CD14-positive monocyte (primary cell): ENCODE results near the gene CCT8L2. TPM values are rescaled to one million over a fixed set of nuclear protein-coding genes. Genes with fewer than 3 reads are reported as not detected.
A peak's percentile ranks its signal among the peaks of the same experiment; 100 is the strongest.
"Not testable (repeated sequence)": the region's sequence is repeated elsewhere in the genome, so short reads cannot be mapped to it uniquely, and the experiment has no call there.

Experiments
- DNase-seq, 3 donors: peaks; one replicate each; pipeline ENCODE4 v3.0.0-alpha.2; 2011 to 2022
- H2AFZ ChIP-seq: 2 replicates; pipeline ENCODE4 v1.6.0; 2012; ENCODE audit warnings: mild to moderate bottlenecking, low read depth, low read length, inconsistent platforms; ENCODE audit not compliant: insufficient read depth, poor library complexity, severe bottlenecking
- H3K27ac ChIP-seq, 2 donors: 1 replicate in 1 of 2; 2 replicates in 1 of 2; pipeline ENCODE4 v1.5.1; 2012 to 2013; ENCODE audit warnings: low read length in 2 of 2, control low read depth in 1 of 2, inconsistent platforms in 1 of 2, low read depth in 1 of 2, mild to moderate bottlenecking in 1 of 2
- H3K27me3 ChIP-seq, 2 donors: one replicate each; pipeline versions ENCODE4 v1.6.0 to v1.6.1; 2011 to 2013; ENCODE audit warnings: low read length in 2 of 2; ENCODE audit not compliant: control insufficient read depth in 2 of 2, insufficient read depth in 2 of 2
- H3K36me3 ChIP-seq, 2 donors: replicated peaks in 1 of 2; 1 replicate in 1 of 2; 2 replicates in 1 of 2; pipeline versions ENCODE4 v1.5.1 to v1.6.1; 2012 to 2013; ENCODE audit warnings: low read length in 2 of 2, control low read depth in 1 of 2, inconsistent platforms in 1 of 2, mild to moderate bottlenecking in 1 of 2; ENCODE audit not compliant: insufficient read depth in 2 of 2, control insufficient read depth in 1 of 2
- H3K4me1 ChIP-seq, 2 donors: 1 replicate in 1 of 2; 2 replicates in 1 of 2; pipeline versions ENCODE4 v1.5.1 to v1.6.1; 2012 to 2013; ENCODE audit warnings: low read length in 2 of 2, control low read depth in 1 of 2, inconsistent platforms in 1 of 2, mild to moderate bottlenecking in 1 of 2, moderate library complexity in 1 of 2; ENCODE audit not compliant: insufficient read depth in 2 of 2, control insufficient read depth in 1 of 2
- H3K4me2 ChIP-seq: replicated peaks from 2 replicates; pipeline ENCODE3; 2012; ENCODE audit warnings: low read length, moderate library complexity, mild to moderate bottlenecking; ENCODE audit not compliant: poor library complexity, severe bottlenecking; ENCODE audit errors: extremely low read depth
- H3K4me3 ChIP-seq, 3 experiments: fragments of 200-600 bp in 1 of 3; sonication (generic) in 1 of 3; replicated peaks in 1 of 3; 1 replicate in 2 of 3; 2 replicates in 1 of 3; pipeline ENCODE4 v1.5.1; 2011 to 2013; ENCODE audit warnings: low read length in 3 of 3, mild to moderate bottlenecking in 3 of 3, control low read depth in 2 of 3, low read depth in 2 of 3, inconsistent platforms in 1 of 3, moderate library complexity in 1 of 3
- H3K79me2 ChIP-seq: 2 replicates; pipeline ENCODE4 v1.6.0; 2012; ENCODE audit warnings: mild to moderate bottlenecking, control low read depth, inconsistent platforms, low read length, moderate library complexity; ENCODE audit not compliant: insufficient read depth
- H3K9ac ChIP-seq: 2 replicates; pipeline ENCODE4 v1.6.0; 2017; ENCODE audit warnings: low read length, mild to moderate bottlenecking; ENCODE audit not compliant: insufficient read depth, poor library complexity, severe bottlenecking
- H3K9me3 ChIP-seq, 2 donors: replicated peaks in 1 of 2; 1 replicate in 1 of 2; 2 replicates in 1 of 2; pipeline versions ENCODE4 v1.5.1 to v1.6.1; 2012 to 2013; ENCODE audit warnings: low read length in 2 of 2, control low read depth in 1 of 2; ENCODE audit not compliant: control insufficient read depth in 1 of 2, insufficient read depth in 1 of 2
- H4K20me1 ChIP-seq: 2 replicates; pipeline ENCODE4 v1.6.0; 2012; ENCODE audit warnings: mild to moderate bottlenecking, low read length, control low read depth, moderate library complexity; ENCODE audit not compliant: insufficient read depth
- H3K27ac Mint-ChIP-seq, 7 donors: one replicate each; pipeline ENCODE4 v1.8.0; 2020; ENCODE audit warnings: mild to moderate bottlenecking in 7 of 7, mixed read lengths in 7 of 7, moderate library complexity in 6 of 7, inconsistent platforms in 2 of 7
- H3K27me3 Mint-ChIP-seq, 3 donors: one replicate each; pipeline ENCODE4 v1.8.0; 2021 to 2022; ENCODE audit warnings: low read depth in 3 of 3, mild to moderate bottlenecking in 3 of 3, mixed read lengths in 3 of 3, moderate library complexity in 3 of 3, inconsistent platforms in 1 of 3
- H3K36me3 Mint-ChIP-seq, 2 donors: one replicate each; pipeline ENCODE4 v1.8.0; 2020; ENCODE audit warnings: mixed read lengths in 2 of 2, inconsistent platforms in 1 of 2, mild to moderate bottlenecking in 1 of 2
- H3K4me1 Mint-ChIP-seq: one replicate; pipeline ENCODE4 v1.8.0; 2020; ENCODE audit warnings: mild to moderate bottlenecking, mixed read lengths
- H3K4me3 Mint-ChIP-seq, 2 donors: one replicate each; pipeline ENCODE4 v1.8.0; 2020; ENCODE audit warnings: mild to moderate bottlenecking in 2 of 2, mixed read lengths in 2 of 2, moderate library complexity in 1 of 2
- H3K9me3 Mint-ChIP-seq, 7 donors: one replicate each; pipeline ENCODE4 v1.8.0; 2020 to 2022; ENCODE audit warnings: mixed read lengths in 7 of 7, mild to moderate bottlenecking in 6 of 7, moderate library complexity in 6 of 7, inconsistent platforms in 2 of 7
- CTCF ChIP-seq: fragments of 200-600 bp; IDR thresholded peaks from one replicate; pipeline ENCODE4 v1.8.0; 2022; ENCODE audit warnings: antibody characterized with exemption, mild to moderate bottlenecking
- WGBS: methylation state at CpG from one replicate; pipeline ENCODE4 v1.1.5; 2013; ENCODE audit warnings: missing lambda C conversion rate; ENCODE audit not compliant: insufficient coverage; 5-methylcytosine and 5-hydroxymethylcytosine counted together
- intact Hi-C, 2 donors: fragments of 100-400 bp; cut with micrococcal nuclease; formaldehyde crosslinking; loops; one replicate each; pipeline versions ENCODE4 v1.15.0 to v1.15.1; 2023
- polyA plus RNA-seq, 3 donors: library from polyadenylated mRNA; depleted of rRNA in 1 of 3; unstranded in 2 of 3; stranded (reverse) in 1 of 3; fragments of 300-500 nt in 2 of 3; fragments of >200 nt in 1 of 3; fragmentation: Illumina TruSeq in 2 of 3; gene quantifications; 1 replicate in 2 of 3; 2 replicates in 1 of 3; pipeline ENCODE4 v1.2.3, GENCODE V29; 2012 to 2021

The CCT8L2 gene
- polyA plus RNA-seq, 3 donors = not detected

- H3K9me3 ChIP-seq, H4K20me1 ChIP-seq, H3K9ac ChIP-seq, H3K27ac ChIP-seq, H3K4me1 Mint-ChIP-seq, H3K4me1 ChIP-seq, H3K27ac Mint-ChIP-seq, H3K36me3 ChIP-seq, H3K4me2 ChIP-seq, H3K9me3 Mint-ChIP-seq, H3K79me2 ChIP-seq, intact Hi-C loops, H3K27me3 ChIP-seq, H3K4me3 Mint-ChIP-seq, H3K4me3 ChIP-seq, H2AFZ ChIP-seq, DNase-seq: not testable (repeated sequence)
- WGBS = no CpG with 5 or more reads among the region's 5 CpGs
- Mint-ChIP-seq H3K36me3 (peaks cover 2 to 28% of the 10 kb centered on the region in 2 donors), H3K27me3 (peaks cover 13 to 27% (median 20%) of the 10 kb centered on the region in 3 donors)
Observed at GRCh38 chr22:16615606-16616245, 23.1 kb upstream of the CCT8L2 start.

GRCh38 chr22:16609548-16610261 lies 17.1 kb upstream of the CCT8L2 start:
- TF ChIP-seq CTCF = no peak
- Histone ChIP-seq H3K36me3 (no peaks in the 10 kb centered on the region), H3K4me1 (peaks cover 6 to 7% of the 10 kb centered on the region in 2 donors), H3K27me3 (peaks cover 31 to 50% of the 10 kb centered on the region in 2 donors), H4K20me1 (no peaks in the 10 kb centered on the region), H3K27ac (no peak overlapping the region), H3K9me3 (peaks cover 2 to 3% of the 10 kb centered on the region in 2 donors), H3K4me2 (peak overlapping the region; percentile 15), H3K79me2 (no peaks in the 10 kb centered on the region), H3K4me3 (peak overlapping the region in 1 of 3 experiments; percentile 20), H2AFZ (no peak overlapping the region), H3K9ac (no peak overlapping the region)
- Mint-ChIP-seq H3K4me3 (peak overlapping the region in 1 of 2 donors; percentile 52), H3K4me1 (no peaks in the 10 kb centered on the region), H3K9me3 (peaks cover 0 to 12% (median 3%) of the 10 kb centered on the region in 7 donors), H3K27me3 (peaks cover 51 to 73% (median 71%) of the 10 kb centered on the region in 3 donors), H3K36me3 (peaks cover 3 to 24% of the 10 kb centered on the region in 2 donors), H3K27ac (no peak overlapping the region)
- WGBS = 2% methylated on average over 54 of the region's 77 CpGs
- no peak for DNase-seq
- intact Hi-C loops = no loop called here
